Thymus (tissue), 14 donors: ENCODE measurements around the gene CELA3B. TPM values are rescaled to one million over a fixed set of nuclear protein-coding genes. Genes with fewer than 3 reads are reported as not detected.
A peak's percentile ranks its signal among the peaks of the same experiment; 100 is the strongest.
"Not testable (repeated sequence)": the region's sequence is repeated elsewhere in the genome, so short reads cannot be mapped to it uniquely, and the experiment has no call there.

Source experiments
- DNase-seq, 9 donors: peaks; one replicate each; pipeline ENCODE4 v3.0.0-alpha.2; 2013; ENCODE audit warnings: low spot score in 9 of 9, low read depth in 6 of 9, missing footprints in 1 of 9
- H3K27ac ChIP-seq, 2 donors: one replicate each; pipeline ENCODE4 v1.5.1; 2013; ENCODE audit warnings: control low read depth in 1 of 2, low read depth in 1 of 2, low read length in 1 of 2, mild to moderate bottlenecking in 1 of 2, moderate library complexity in 1 of 2
- H3K27me3 ChIP-seq, 2 donors: one replicate each; pipeline ENCODE4 v1.5.1; 2013; ENCODE audit warnings: low read length in 1 of 2; ENCODE audit not compliant: control insufficient read depth in 2 of 2, insufficient read depth in 1 of 2
- H3K36me3 ChIP-seq, 2 donors: one replicate each; pipeline ENCODE4 v1.5.1; 2013; ENCODE audit warnings: low read length in 1 of 2, mild to moderate bottlenecking in 1 of 2, moderate library complexity in 1 of 2; ENCODE audit not compliant: control insufficient read depth in 2 of 2, insufficient read depth in 2 of 2
- H3K4me1 ChIP-seq, 2 donors: one replicate each; pipeline ENCODE4 v1.5.1; 2013; ENCODE audit warnings: low read length in 2 of 2; ENCODE audit not compliant: control insufficient read depth in 2 of 2, insufficient read depth in 2 of 2
- H3K4me3 ChIP-seq, 2 donors: one replicate each; pipeline ENCODE4 v1.5.1; 2013; ENCODE audit warnings: low read length in 2 of 2, control low read depth in 1 of 2, mild to moderate bottlenecking in 1 of 2
- H3K9me3 ChIP-seq, 2 donors: one replicate each; pipeline ENCODE4 v1.5.1; 2013; ENCODE audit warnings: low read length in 1 of 2, mild to moderate bottlenecking in 1 of 2; ENCODE audit not compliant: control insufficient read depth in 2 of 2, insufficient read depth in 1 of 2
- WGBS: extraction: QIAGEN DNeasy Blood & Tissue Kit; methylation state at CpG from one replicate; pipeline ENCODE4 v1.1.7; 2013; 5-methylcytosine and 5-hydroxymethylcytosine counted together
- long read RNA-seq, 10 donors: transcript quantifications; one replicate each; lab custom pipeline, GENCODE V29; 2026
- polyA plus RNA-seq: library from polyadenylated mRNA; stranded (reverse); fragments of 200-250 nt; gene quantifications from one replicate; pipeline ENCODE4 v1.2.3, GENCODE V29; 2013
- total RNA-seq: library from RNA; stranded (reverse); fragments of 120-200 nt; gene quantifications from one replicate; pipeline ENCODE4 v1.2.4, GENCODE V29; 2013
- donor health status: healthy.

CELA3B gene
- 0.09 TPM for total RNA-seq
- polyA plus RNA-seq = 0.32 TPM
- long read RNA-seq, donor 1 = 0 reads
- long read RNA-seq, donor 2 = 0 reads
- long read RNA-seq, donor 3 = 0 reads
- long read RNA-seq, donor 4 = 0 reads
- long read RNA-seq, donor 5 = 0 reads
- long read RNA-seq, donor 6 = 0 reads
- long read RNA-seq, donor 7 = 0 reads
- long read RNA-seq, donor 8 = 0 reads
- long read RNA-seq, donor 9 = 0 reads
- long read RNA-seq, donor 10 = 0 reads

DNA sequence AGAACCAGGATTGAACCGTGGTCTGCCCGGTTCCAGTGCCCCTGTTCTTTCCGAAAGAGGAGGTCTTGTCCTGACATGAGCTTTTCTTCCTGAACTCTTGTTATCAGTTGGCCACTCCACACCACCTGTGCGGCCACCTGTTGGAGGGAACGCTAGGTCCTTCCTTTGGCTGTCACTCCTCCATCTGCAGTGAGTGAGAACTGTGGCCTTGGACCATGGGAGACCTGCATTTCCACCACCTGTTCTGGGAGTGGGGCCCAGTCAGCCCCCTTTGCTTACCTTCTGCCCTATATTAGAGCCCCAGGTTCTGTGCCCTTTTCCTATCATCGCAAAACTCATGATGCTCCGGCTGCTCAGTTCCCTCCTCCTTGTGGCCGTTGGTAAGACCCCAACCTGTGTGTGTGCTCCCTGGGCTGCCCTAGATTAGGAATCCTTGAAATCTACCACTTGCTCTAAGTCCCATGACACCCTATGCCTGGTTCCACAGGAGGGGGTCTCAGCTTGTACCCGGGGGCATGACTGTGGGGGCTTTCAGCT, at the start of gene CELA3B:
TSS of gene CELA3B (plus strand) at position 320 of the 537 bp plus-strand sequence. CDS start at position 338, 18 bp downstream.
- not testable (repeated sequence) for DNase-seq, H3K9me3 ChIP-seq, H3K27me3 ChIP-seq, H3K36me3 ChIP-seq, H3K4me1 ChIP-seq, H3K4me3 ChIP-seq, H3K27ac ChIP-seq
- 96% methylated on average over 9 of the region's 9 CpGs for WGBS

GRCh38 chr1:21927533-21928237, 49.1 kb upstream of the CELA3B start:
- Histone ChIP-seq H3K4me1 (no peaks in the 10 kb centered on the region), H3K36me3 (no peaks in the 10 kb centered on the region), H3K27ac (no peak overlapping the region), H3K9me3 (no peaks in the 10 kb centered on the region), H3K4me3 (no peak overlapping the region), H3K27me3 (no peaks in the 10 kb centered on the region)
- no peak for DNase-seq
- WGBS = 93% methylated on average over 12 of the region's 12 CpGs

DNA sequence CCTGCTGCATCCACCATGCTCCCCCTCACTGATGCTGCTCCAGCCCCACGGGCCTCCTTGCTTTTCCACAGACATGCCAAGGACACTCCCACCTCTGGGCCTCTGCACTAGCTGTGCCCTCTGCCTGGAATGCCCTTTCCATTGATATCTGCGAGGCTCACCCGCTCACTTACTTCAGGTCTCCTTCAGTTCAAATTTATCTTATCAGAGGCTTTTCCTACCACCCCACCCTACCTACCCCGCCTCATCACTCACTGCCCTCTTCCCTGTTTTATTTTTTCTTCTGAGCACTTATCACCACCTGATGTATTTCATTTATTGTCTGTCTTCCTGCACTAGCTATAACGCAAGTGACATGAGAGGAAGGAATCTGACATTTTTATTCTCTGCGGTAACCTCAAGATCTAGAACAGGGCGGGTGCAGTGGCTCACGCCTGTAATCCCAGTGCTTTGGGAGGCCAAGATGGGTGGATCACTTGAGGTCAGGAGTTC, 46.7 kb upstream of the CELA3B start:
- no peak for DNase-seq
- no peak overlapping the region for H3K27ac ChIP-seq
- H3K27me3 ChIP-seq = peaks cover 0 to 1% of the 10 kb centered on the region in 2 donors
- peaks cover 0 to 12% of the 10 kb centered on the region in 2 donors for H3K4me1 ChIP-seq
- no peaks in the 10 kb centered on the region for H3K36me3 ChIP-seq
- H3K9me3 ChIP-seq = no peaks in the 10 kb centered on the region
- no peak overlapping the region for H3K4me3 ChIP-seq
- 88% methylated on average over 8 of the region's 8 CpGs for WGBS

GRCh38 chr1:21930629-21931170, 46.1 kb upstream of the CELA3B start:
- no peak overlapping the region for H3K27ac ChIP-seq
- H3K36me3 ChIP-seq = no peaks in the 10 kb centered on the region
- 97% methylated on average over 6 of the region's 6 CpGs for WGBS
- no peak for DNase-seq
- peaks cover 0 to 15% of the 10 kb centered on the region in 2 donors for H3K4me1 ChIP-seq
- H3K9me3 ChIP-seq = no peaks in the 10 kb centered on the region
- H3K27me3 ChIP-seq = peaks cover 0 to 6% of the 10 kb centered on the region in 2 donors
- H3K4me3 ChIP-seq = no peak overlapping the region

DNA sequence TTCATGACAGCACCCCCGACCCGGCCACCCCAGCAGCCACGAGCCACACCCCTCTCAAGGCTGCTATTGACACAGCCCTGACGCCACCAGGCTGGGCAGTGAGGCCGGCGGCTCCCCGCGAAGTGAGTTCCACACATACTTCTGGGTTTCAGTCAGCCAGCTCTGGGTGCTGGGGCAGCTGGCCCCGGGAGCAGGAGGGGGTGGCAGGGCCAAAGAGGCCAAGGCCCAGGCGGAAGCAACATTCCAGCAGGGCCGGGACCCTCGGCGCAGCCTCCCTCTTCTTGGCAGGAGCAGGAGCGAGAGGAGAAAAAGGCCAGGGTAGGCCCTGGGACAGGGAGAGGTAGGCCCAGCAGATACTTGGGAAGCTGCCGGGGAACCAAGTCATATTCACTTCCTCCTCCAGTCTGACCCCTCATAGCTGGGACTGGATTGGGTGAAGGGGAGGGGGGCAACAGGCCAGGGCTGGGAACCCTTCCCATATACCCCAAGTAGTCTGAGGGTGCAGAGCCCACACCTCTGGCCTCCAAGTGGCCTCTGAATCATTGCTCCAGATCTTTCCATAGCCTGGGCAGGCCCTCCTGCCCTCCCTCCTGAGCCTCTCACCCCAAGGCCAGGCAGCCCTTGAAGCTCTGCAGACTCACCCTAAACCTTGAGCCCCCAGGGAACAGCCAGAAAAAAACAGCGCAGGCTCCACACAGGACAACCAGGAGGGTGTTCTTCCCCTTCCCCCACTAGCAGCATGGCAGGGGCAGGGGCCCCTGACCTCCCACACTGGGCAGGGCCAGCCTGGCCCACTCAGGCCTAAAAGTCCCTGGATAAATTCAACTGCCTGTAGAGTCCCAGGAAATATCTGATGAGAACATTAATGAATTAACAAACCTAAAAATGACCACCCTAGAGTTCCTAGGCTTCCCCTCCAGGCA, 45.4 kb upstream of the CELA3B start:
- Histone ChIP-seq H3K27me3 (peaks cover 0 to 14% of the 10 kb centered on the region in 2 donors), H3K36me3 (no peaks in the 10 kb centered on the region), H3K4me3 (no peak overlapping the region), H3K9me3 (no peaks in the 10 kb centered on the region), H3K4me1 (peaks cover 0 to 15% of the 10 kb centered on the region in 2 donors), H3K27ac (no peak overlapping the region)
- no peak for DNase-seq
- WGBS = 93% methylated on average over 16 of the region's 16 CpGs

DNA sequence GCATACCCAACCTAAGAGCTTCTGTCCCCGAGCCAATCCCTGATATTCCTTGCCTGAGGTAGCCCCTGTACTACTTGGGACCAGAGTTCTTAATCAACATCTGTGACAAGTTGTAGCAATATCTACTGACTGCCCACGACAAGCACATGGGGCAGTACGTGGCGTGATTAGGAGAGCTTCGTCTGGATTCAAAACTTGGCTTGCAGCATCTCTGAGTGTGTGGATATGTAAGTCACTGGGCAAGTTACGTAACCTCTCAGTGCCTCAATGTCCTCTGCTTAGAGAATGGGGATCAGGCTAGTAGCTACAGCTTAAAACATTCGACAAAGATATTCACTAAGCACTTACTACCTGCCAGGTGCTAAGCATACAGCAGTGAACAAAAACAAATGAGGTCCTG, 44.7 kb upstream of the CELA3B start:
- H3K4me1 ChIP-seq = peaks cover 0 to 18% of the 10 kb centered on the region in 2 donors
- H3K4me3 ChIP-seq = no peak overlapping the region
- no peak overlapping the region for H3K27ac ChIP-seq
- DNase-seq = no peak
- no peaks in the 10 kb centered on the region for H3K36me3 ChIP-seq
- no peaks in the 10 kb centered on the region for H3K9me3 ChIP-seq
- WGBS = 95% methylated on average over 7 of the region's 7 CpGs
- peaks cover 5 to 18% of the 10 kb centered on the region in 2 donors for H3K27me3 ChIP-seq

GRCh38 chr1:21933397-21934248, 43.2 kb upstream of the CELA3B start:
- WGBS = 38% methylated on average over 19 of the region's 19 CpGs
- Histone ChIP-seq H3K27ac (peak overlapping the region; percentile 78 to 86), H3K4me3 (no peak overlapping the region), H3K4me1 (peaks cover 0 to 18% of the 10 kb centered on the region in 2 donors), H3K9me3 (no peaks in the 10 kb centered on the region), H3K36me3 (no peaks in the 10 kb centered on the region), H3K27me3 (peaks cover 7 to 27% of the 10 kb centered on the region in 2 donors)
- DNase-seq = peak in 1 of 9 donors; percentile 41

DNA sequence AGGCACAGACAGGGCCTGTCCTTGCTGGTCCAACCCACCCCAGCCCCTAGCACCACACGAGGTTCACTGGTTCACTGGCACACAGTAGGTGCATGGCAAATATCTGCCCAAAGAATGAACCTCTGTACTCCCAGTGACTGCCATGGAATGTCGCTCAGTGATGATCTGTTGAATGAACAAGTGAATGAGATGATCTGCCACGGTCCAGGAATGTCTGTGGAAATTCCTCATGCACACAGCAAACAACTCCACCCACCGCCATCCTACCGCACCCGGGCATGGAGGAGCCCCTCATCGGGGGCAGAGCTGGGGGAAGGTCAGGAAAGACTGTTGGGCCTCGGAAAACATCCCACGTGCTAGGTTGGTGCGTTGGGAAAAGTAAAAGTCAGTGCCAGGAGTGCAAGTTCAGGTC, 41.4 kb upstream of the CELA3B start:
- Histone ChIP-seq H3K27me3 (peaks cover 7 to 32% of the 10 kb centered on the region in 2 donors), H3K4me3 (no peak overlapping the region), H3K36me3 (no peaks in the 10 kb centered on the region), H3K4me1 (peaks cover 0 to 28% of the 10 kb centered on the region in 2 donors), H3K27ac (peak overlapping the region in 1 of 2 donors; percentile 11), H3K9me3 (no peaks in the 10 kb centered on the region)
- WGBS = 92% methylated on average over 10 of the region's 10 CpGs
- DNase-seq = no peak
